ENCODE data around the gene KLF16. TPM values are rescaled to one million over a fixed set of nuclear protein-coding genes. Genes with fewer than 3 reads are reported as not detected.

The KLF16 gene
- total RNA-seq, 1 donor from 2014 or later, result 26.3 TPM

DNA sequence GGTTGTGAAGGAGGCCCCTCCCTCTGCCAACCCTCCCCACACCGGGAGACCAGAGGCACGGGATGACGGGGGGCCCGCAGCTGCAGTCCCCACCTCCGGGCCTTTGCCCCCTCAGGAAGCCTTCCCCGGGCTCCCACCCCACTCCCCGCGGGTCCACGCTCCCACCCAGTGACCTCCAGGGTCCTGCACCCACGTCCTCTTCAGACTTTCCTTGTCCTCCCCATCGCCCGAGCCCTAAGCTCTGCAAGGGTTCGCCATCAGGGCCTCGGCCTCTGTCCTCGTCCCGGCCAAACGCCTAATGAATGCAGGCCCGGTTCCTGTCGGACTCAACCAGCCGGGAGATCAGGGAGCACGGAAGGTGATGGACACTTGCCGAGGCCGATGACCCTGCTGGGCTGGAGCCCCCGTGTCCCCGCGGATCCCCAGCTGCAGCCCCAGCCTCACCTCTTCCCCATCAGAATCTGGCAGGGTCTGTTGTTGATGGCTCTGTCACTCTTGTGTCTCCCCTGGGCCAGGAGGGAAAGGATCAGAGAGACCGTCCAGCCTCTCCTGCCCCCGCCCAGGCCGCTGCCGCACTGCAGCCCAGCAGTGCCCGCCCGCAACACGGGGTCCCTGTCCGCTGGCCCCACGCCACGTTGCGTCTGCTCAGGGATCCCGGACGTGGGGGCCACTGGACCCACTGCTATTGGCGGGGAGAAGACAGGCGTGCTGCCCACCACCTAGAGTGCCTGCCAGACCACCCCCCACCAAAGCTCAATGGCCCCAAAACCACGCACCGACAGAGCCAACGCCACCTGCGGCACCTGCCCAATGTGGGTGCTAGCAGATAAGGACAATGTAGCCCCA, 57.0 kb downstream of the KLF16 start:
- Mint-ChIP-seq H3K27me3 (ENCODE audit: unreplicated experiment) (no peaks in the 10 kb centered on the region), H3K4me1 (ENCODE audit: unreplicated experiment) (peaks cover under 1% of the 10 kb centered on the region), H3K36me3 (ENCODE audit: unreplicated experiment) (no peaks in the 10 kb centered on the region), H3K9me3 (ENCODE audit: unreplicated experiment) (no peaks in the 10 kb centered on the region), H3K27ac (ENCODE audit: unreplicated experiment) (no peak overlapping the region), H3K4me3 (ENCODE audit: unreplicated experiment) (no peak overlapping the region)
- DNase-seq (ENCODE audit: extremely low spot score, unreplicated experiment), result no peak
- TF ChIP-seq, protein P1, sequence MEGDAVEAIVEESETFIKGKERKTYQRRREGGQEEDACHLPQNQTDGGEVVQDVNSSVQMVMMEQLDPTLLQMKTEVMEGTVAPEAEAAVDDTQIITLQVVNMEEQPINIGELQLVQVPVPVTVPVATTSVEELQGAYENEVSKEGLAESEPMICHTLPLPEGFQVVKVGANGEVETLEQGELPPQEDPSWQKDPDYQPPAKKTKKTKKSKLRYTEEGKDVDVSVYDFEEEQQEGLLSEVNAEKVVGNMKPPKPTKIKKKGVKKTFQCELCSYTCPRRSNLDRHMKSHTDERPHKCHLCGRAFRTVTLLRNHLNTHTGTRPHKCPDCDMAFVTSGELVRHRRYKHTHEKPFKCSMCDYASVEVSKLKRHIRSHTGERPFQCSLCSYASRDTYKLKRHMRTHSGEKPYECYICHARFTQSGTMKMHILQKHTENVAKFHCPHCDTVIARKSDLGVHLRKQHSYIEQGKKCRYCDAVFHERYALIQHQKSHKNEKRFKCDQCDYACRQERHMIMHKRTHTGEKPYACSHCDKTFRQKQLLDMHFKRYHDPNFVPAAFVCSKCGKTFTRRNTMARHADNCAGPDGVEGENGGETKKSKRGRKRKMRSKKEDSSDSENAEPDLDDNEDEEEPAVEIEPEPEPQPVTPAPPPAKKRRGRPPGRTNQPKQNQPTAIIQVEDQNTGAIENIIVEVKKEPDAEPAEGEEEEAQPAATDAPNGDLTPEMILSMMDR (IDR thresholded peaks at IDR 0.05), result no peak

DNA sequence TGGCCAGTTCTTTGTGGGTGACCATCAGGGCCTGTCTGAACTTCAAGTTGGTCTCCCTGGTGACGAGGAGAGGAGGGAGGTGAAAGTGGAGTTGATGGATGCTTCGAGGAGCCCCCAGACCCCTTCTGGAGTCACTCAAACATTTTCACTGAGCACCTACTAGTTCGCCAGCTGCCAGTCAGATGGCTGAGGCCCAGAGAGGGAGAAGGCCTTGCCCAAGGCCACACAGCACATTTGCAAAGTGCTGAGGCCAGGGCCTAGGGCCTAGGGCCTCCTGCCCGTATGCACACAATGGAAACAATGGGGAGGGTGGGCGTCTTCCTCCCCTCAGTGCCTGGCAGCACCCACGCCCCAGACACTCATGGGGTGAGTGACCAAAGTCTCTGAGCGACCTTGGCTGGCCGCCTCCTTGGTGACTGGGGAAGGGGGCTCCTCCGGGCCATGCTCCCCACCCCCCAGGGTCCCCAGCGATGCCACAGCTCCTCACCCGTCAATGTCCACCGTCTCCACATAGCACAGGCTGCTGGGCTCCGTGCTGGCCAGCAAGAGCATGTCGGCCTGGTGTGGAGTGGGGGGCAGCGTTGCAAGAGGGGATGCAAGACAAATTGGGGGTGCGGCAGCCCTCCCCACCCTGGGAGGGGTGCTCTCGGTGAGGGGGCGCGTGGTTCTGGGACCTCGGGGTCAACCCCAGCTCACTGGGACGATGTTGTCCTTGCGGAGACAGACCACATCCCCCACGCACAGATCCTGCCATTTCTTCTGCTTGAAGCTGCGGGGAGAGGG, 57.8 kb downstream of the KLF16 start:
- H3K4me1 Mint-ChIP-seq (ENCODE audit: unreplicated experiment), result no peaks in the 10 kb centered on the region
- H3K27ac Mint-ChIP-seq (ENCODE audit: unreplicated experiment), result no peak overlapping the region
- no peaks in the 10 kb centered on the region for H3K36me3 Mint-ChIP-seq (ENCODE audit: unreplicated experiment)
- H3K4me3 Mint-ChIP-seq (ENCODE audit: unreplicated experiment), result no peak overlapping the region
- no peaks in the 10 kb centered on the region for H3K27me3 Mint-ChIP-seq (ENCODE audit: unreplicated experiment)
- no peak for DNase-seq (ENCODE audit: extremely low spot score, unreplicated experiment)
- TF ChIP-seq, protein P1 (IDR thresholded peaks at IDR 0.05), result no peak
- H3K9me3 Mint-ChIP-seq (ENCODE audit: unreplicated experiment), result no peaks in the 10 kb centered on the region

DNA sequence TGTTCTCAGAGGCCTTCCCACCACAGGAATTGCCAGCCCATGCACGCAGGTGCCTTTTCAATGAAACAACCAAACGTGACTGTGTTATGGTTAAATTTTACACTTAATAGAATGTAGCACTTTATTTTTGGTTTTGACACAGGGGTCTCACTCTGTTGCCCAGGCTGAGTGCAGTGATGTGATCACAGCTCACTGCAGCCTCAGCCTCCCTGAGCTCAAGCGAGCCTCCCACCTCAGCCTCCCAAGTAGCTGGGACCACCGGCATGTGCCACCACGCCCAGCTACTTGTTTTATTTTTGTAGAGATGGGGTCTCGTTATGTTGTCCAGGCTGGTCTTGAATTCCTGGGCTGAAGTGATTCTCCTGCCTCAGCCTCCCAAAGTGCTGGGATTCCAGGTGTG, 58.5 kb downstream of the KLF16 start:
- Mint-ChIP-seq H3K27me3 (ENCODE audit: unreplicated experiment) (no peaks in the 10 kb centered on the region), H3K9me3 (ENCODE audit: unreplicated experiment) (no peaks in the 10 kb centered on the region), H3K4me3 (ENCODE audit: unreplicated experiment) (no peak overlapping the region), H3K4me1 (ENCODE audit: unreplicated experiment) (no peaks in the 10 kb centered on the region), H3K27ac (ENCODE audit: unreplicated experiment) (no peak overlapping the region), H3K36me3 (ENCODE audit: unreplicated experiment) (peaks cover 4% of the 10 kb centered on the region)
- no peak for DNase-seq (ENCODE audit: extremely low spot score, unreplicated experiment)
- TF ChIP-seq, protein P1 (IDR thresholded peaks at IDR 0.05), result no peak

Small RNA genes lying within 50 kb of the gene (microRNA-seq; reads per million reads assigned to microRNA genes)
- gene MIR1909 (ENCODE audit: unreplicated experiment), result not detected

Other genes starting within 250 kb of the KLF16 start
- gene TCF3, start 211.0 kb downstream of the KLF16 start, total RNA-seq, result 180 and 189 TPM in 2 replicates
- not detected in 2 replicates for gene ONECUT3, start 110.1 kb downstream of the KLF16 start, total RNA-seq
- 4.6 and 5.2 TPM in 2 replicates for gene ATP8B3, start 51.3 kb downstream of the KLF16 start, total RNA-seq
- gene REXO1, start 15.1 kb downstream of the KLF16 start, total RNA-seq, result 29.8 and 39.3 TPM in 2 replicates
- 63.4 and 64.0 TPM in 2 replicates for gene ABHD17A, start 21.9 kb upstream of the KLF16 start, total RNA-seq
- gene ADAT3, start 41.8 kb upstream of the KLF16 start, total RNA-seq, result 6.8 and 7.4 TPM in 2 replicates
- 75.8 and 79.4 TPM in 2 replicates for gene SCAMP4, start 41.8 kb upstream of the KLF16 start, total RNA-seq
- 71.6 and 72.2 TPM in 2 replicates for gene CSNK1G2, start 77.6 kb upstream of the KLF16 start, total RNA-seq
- gene BTBD2, start 152.1 kb upstream of the KLF16 start, total RNA-seq, result 86.0 and 95.9 TPM in 2 replicates
- gene MKNK2, start 187.7 kb upstream of the KLF16 start, total RNA-seq, result 81.3 and 83.3 TPM in 2 replicates
- gene MOB3A, start 232.7 kb upstream of the KLF16 start, total RNA-seq, result 50.6 and 54.2 TPM in 2 replicates
- 3.8 and 4.8 TPM in 2 replicates for gene IZUMO4, start 233.3 kb upstream of the KLF16 start, total RNA-seq